HUES48 (cell line): ENCODE data around the gene SFRP5.
A peak's percentile ranks its signal among the peaks of the same experiment; 100 is the strongest.

Source experiments
- H3K27ac ChIP-seq: one replicate; pipeline ENCODE4 v1.7.0; 2013; ENCODE audit warnings: low read depth, low read length, inconsistent platforms
- H3K27me3 ChIP-seq: 2 replicates; pipeline ENCODE4 v1.6.1; 2013; ENCODE audit warnings: mild to moderate bottlenecking, low read length; ENCODE audit not compliant: control insufficient read depth, insufficient read depth
- H3K36me3 ChIP-seq: 2 replicates; pipeline ENCODE4 v1.6.1; 2013; ENCODE audit warnings: low read length; ENCODE audit not compliant: control insufficient read depth, insufficient read depth
- H3K4me1 ChIP-seq: 2 replicates; pipeline ENCODE4 v1.6.1; 2013; ENCODE audit warnings: mild to moderate bottlenecking, low read length; ENCODE audit not compliant: control insufficient read depth, insufficient read depth
- H3K4me3 ChIP-seq: 2 replicates; pipeline ENCODE4 v1.5.1; 2013; ENCODE audit warnings: mild to moderate bottlenecking, low read depth, low read length
- H3K9ac ChIP-seq: 2 replicates; pipeline ENCODE4 v1.6.1; 2013; ENCODE audit warnings: mild to moderate bottlenecking, low read depth, low read length, moderate library complexity
- H3K9me3 ChIP-seq: 2 replicates; pipeline ENCODE4 v1.6.1; 2013; ENCODE audit warnings: low read length; ENCODE audit not compliant: control insufficient read depth, insufficient read depth

The SFRP5 gene

GRCh38 chr10:97763947-97764346, 7.9 kb downstream of the SFRP5 start:
- H3K9me3 ChIP-seq: no peaks in the 10 kb centered on the region
- no peak overlapping the region for H3K9ac ChIP-seq
- peaks cover 15% of the 10 kb centered on the region for H3K4me1 ChIP-seq
- H3K27me3 ChIP-seq: no peaks in the 10 kb centered on the region
- peaks cover 15% of the 10 kb centered on the region for H3K36me3 ChIP-seq
- H3K4me3 ChIP-seq: no peak overlapping the region
- no peak overlapping the region for H3K27ac ChIP-seq

- Histone ChIP-seq H3K9me3 (no peaks in the 10 kb centered on the region), H3K27me3 (no peaks in the 10 kb centered on the region), H3K4me3 (no peak overlapping the region), H3K27ac (peak overlapping the region; percentile 40), H3K36me3 (peaks cover 15% of the 10 kb centered on the region), H3K9ac (no peak overlapping the region; the same call in 1 of the 2 replicates), H3K4me1 (peaks cover 15% of the 10 kb centered on the region)
Measured at GRCh38 chr10:97763411-97763810, 8.4 kb downstream of the SFRP5 start.

- Histone ChIP-seq H3K4me3 (no peak overlapping the region), H3K27me3 (no peaks in the 10 kb centered on the region), H3K9ac (no peak overlapping the region), H3K27ac (peak overlapping the region; percentile 40), H3K36me3 (peaks cover 18% of the 10 kb centered on the region), H3K4me1 (peaks cover 15% of the 10 kb centered on the region), H3K9me3 (no peaks in the 10 kb centered on the region)
Measured at GRCh38 chr10:97762816-97763215, 9.0 kb downstream of the SFRP5 start.

GRCh38 chr10:97762056-97762455, 9.7 kb downstream of the SFRP5 start:
- Histone ChIP-seq H3K9me3 (no peaks in the 10 kb centered on the region), H3K36me3 (peaks cover 26% of the 10 kb centered on the region), H3K27ac (no peak overlapping the region), H3K9ac (no peak overlapping the region), H3K27me3 (no peaks in the 10 kb centered on the region), H3K4me1 (peaks cover 15% of the 10 kb centered on the region), H3K4me3 (no peak overlapping the region)

GRCh38 chr10:97761331-97761865, 10.4 kb downstream of the SFRP5 start:
- Histone ChIP-seq H3K9me3 (no peaks in the 10 kb centered on the region), H3K27ac (no peak overlapping the region), H3K4me3 (no peak overlapping the region), H3K27me3 (no peaks in the 10 kb centered on the region), H3K9ac (no peak overlapping the region), H3K36me3 (peaks cover 31% of the 10 kb centered on the region), H3K4me1 (peaks cover 15% of the 10 kb centered on the region)

- Histone ChIP-seq H3K27me3 (no peaks in the 10 kb centered on the region), H3K36me3 (peaks cover 37% of the 10 kb centered on the region), H3K9ac (no peak overlapping the region), H3K9me3 (no peaks in the 10 kb centered on the region), H3K4me1 (peaks cover 15% of the 10 kb centered on the region), H3K27ac (no peak overlapping the region), H3K4me3 (no peak overlapping the region)
Measured at GRCh38 chr10:97760461-97761257, 11.1 kb downstream of the SFRP5 start.

- Histone ChIP-seq H3K4me1 (peaks cover 15% of the 10 kb centered on the region), H3K9ac (no peak overlapping the region), H3K27ac (no peak overlapping the region), H3K4me3 (no peak overlapping the region), H3K9me3 (no peaks in the 10 kb centered on the region), H3K27me3 (no peaks in the 10 kb centered on the region), H3K36me3 (peaks cover 45% of the 10 kb centered on the region)
Measured at GRCh38 chr10:97759946-97760345, 11.9 kb downstream of the SFRP5 start.

- Histone ChIP-seq H3K4me1 (peaks cover 15% of the 10 kb centered on the region), H3K27me3 (no peaks in the 10 kb centered on the region), H3K9ac (no peak overlapping the region), H3K4me3 (no peak overlapping the region), H3K27ac (no peak overlapping the region), H3K9me3 (no peaks in the 10 kb centered on the region), H3K36me3 (peaks cover 51% of the 10 kb centered on the region)
Measured at GRCh38 chr10:97759158-97759887, 12.5 kb downstream of the SFRP5 start.

- peaks cover 4% of the 10 kb centered on the region for H3K4me1 ChIP-seq
- H3K36me3 ChIP-seq: peaks cover 69% of the 10 kb centered on the region
- H3K4me3 ChIP-seq: no peak overlapping the region
- no peaks in the 10 kb centered on the region for H3K27me3 ChIP-seq
- H3K27ac ChIP-seq: no peak overlapping the region
- no peak overlapping the region for H3K9ac ChIP-seq
- no peaks in the 10 kb centered on the region for H3K9me3 ChIP-seq
Measured at GRCh38 chr10:97757471-97757870, 14.3 kb downstream of the SFRP5 start.

GRCh38 chr10:97755718-97756117, 16.1 kb downstream of the SFRP5 start:
- Histone ChIP-seq H3K27ac (no peak overlapping the region), H3K9me3 (no peaks in the 10 kb centered on the region), H3K36me3 (peaks cover 86% of the 10 kb centered on the region), H3K27me3 (no peaks in the 10 kb centered on the region), H3K4me1 (no peaks in the 10 kb centered on the region), H3K4me3 (no peak overlapping the region), H3K9ac (no peak overlapping the region)

GRCh38 chr10:97754726-97755125, 17.1 kb downstream of the SFRP5 start:
- no peaks in the 10 kb centered on the region for H3K4me1 ChIP-seq
- no peak overlapping the region for H3K9ac ChIP-seq
- no peaks in the 10 kb centered on the region for H3K9me3 ChIP-seq
- H3K27me3 ChIP-seq: no peaks in the 10 kb centered on the region
- H3K4me3 ChIP-seq: no peak overlapping the region
- no peak overlapping the region for H3K27ac ChIP-seq
- H3K36me3 ChIP-seq: peaks cover 86% of the 10 kb centered on the region
